Measurements from ENCODE around the gene TBC1D8. TPM values are rescaled to one million over a fixed set of nuclear protein-coding genes. Genes with fewer than 3 reads are reported as not detected.

TBC1D8 gene
- total and polyA plus RNA-seq, 2 of the 8 experiments (the other 6 are each of a cell fraction or from before 2014, with no cell fraction given) = 20.8 to 21.8 TPM

GRCh38 chr2:100998235-100998573 lies 153.0 kb downstream of the TBC1D8 start:
- Histone ChIP-seq H3K14ac (ENCODE audit: insufficient read length) (no peak overlapping the region), H4K20me1 (replicated peaks in 1 of 2; ENCODE audit: control insufficient read depth in 1 of 2, insufficient read depth in 2 of 2, low read length in 2 of 2) (peaks cover 0 to 2% of the 10 kb centered on the region in 2 experiments), H3K9ac (replicated peaks in 1 of 4; ENCODE audit: extremely low read depth in 1 of 4, low read depth in 3 of 4, low read length in 3 of 4) (no peak overlapping the region), H3K36me3 (ENCODE audit: control insufficient read depth in 2 of 4, insufficient read depth in 4 of 4, low read length in 3 of 4) (peaks cover 0 to 7% (median 1%) of the 10 kb centered on the region in 4 experiments; a peak in 2 of 8 replicates), H3K4me1 (replicated peaks in 1 of 4; ENCODE audit: control insufficient read depth in 3 of 4, insufficient read depth in 4 of 4, low read length in 3 of 4) (peaks cover 0 to 5% (median 2%) of the 10 kb centered on the region in 4 experiments; a peak in 3 of 7 replicates), H3K4ac (replicated peaks; ENCODE audit: insufficient read length, low read depth, low read length) (no peak overlapping the region), H3K4me3 (ENCODE audit: extremely low read depth in 1 of 4, insufficient read depth in 2 of 4, low read depth in 3 of 4, low read length in 4 of 4) (no peak overlapping the region), H4K91ac (replicated peaks; ENCODE audit: insufficient read length, low read length) (no peak overlapping the region), H3K79me1 (ENCODE audit: low read depth, low read length) (no peaks in the 10 kb centered on the region; the same call in 1 of the 2 replicates), H3K56ac (replicated peaks; ENCODE audit: insufficient read length, low read depth, low read length) (no peak overlapping the region), H3K79me2 (ENCODE audit: control insufficient read depth in 1 of 2, insufficient read depth in 2 of 2, low read length in 2 of 2) (peaks cover 1 to 12% of the 10 kb centered on the region in 2 experiments), H3K27me3 (replicated peaks in 1 of 4; ENCODE audit: control insufficient read depth in 3 of 4, extremely low read depth in 1 of 4, insufficient read depth in 3 of 4, low read length in 3 of 4) (peaks cover 0 to 7% (median 2%) of the 10 kb centered on the region in 4 experiments; a peak in 3 of 7 replicates), H2BK120ac (replicated peaks; ENCODE audit: low read depth, low read length) (no peak overlapping the region), H2BK5ac (ENCODE audit: low read depth, low read length) (no peak overlapping the region), H4K5ac (ENCODE audit: insufficient read length, low read depth, low read length) (no peak overlapping the region), H3K9me3 (ENCODE audit: insufficient read depth in 2 of 2, low read depth in 1 of 2, low read length in 1 of 2) (no peaks in the 10 kb centered on the region), H3K27ac (ENCODE audit: low read depth, low read length) (no peak overlapping the region), H2AFZ (ENCODE audit: low read length) (no peak overlapping the region), H2BK12ac (ENCODE audit: low read depth, low read length) (no peak overlapping the region), H2BK20ac (ENCODE audit: low read length) (no peak overlapping the region), H2BK15ac (ENCODE audit: low read length) (no peak overlapping the region), H3K23ac (ENCODE audit: insufficient read length) (no peak overlapping the region), H3K23me2 (ENCODE audit: low read depth, low read length) (peaks cover 4% of the 10 kb centered on the region; the same call in 1 of the 2 replicates), H3K18ac (ENCODE audit: extremely low read depth, low read length) (no peak overlapping the region), H3K4me2 (ENCODE audit: insufficient read depth in 1 of 2, low read depth in 2 of 2, low read length in 2 of 2) (no peak overlapping the region), H2AK5ac (ENCODE audit: low read depth, low read length) (no peak overlapping the region), H4K8ac (ENCODE audit: extremely low read depth, insufficient read depth, low read length) (no peak overlapping the region)
- no peak for TF ChIP-seq TCF12 (IDR thresholded peaks at IDR 0.05; ENCODE audit: low read depth, low read length)
- DNase-seq (ENCODE audit: low read depth in 1 of 2, low spot score in 2 of 2) = no peak
- no peak for FAIRE-seq
- 91% methylated on average over 6 of the region's 6 CpGs; no CpG with 5 or more reads in 1 of the 2 experiments for WGBS, 2 experiments (ENCODE audit: extremely low coverage in 1 of 2, insufficient coverage in 1 of 2, insufficient read length in 1 of 2, insufficient replicate concordance in 2 of 2, low coverage in 1 of 2, low lambda C conversion rate in 2 of 2, missing lambda C conversion rate in 1 of 2)
- ChIA-PET POLR2A (ENCODE audit: partially characterized antibody) (interaction anchor here (1.6 kb wide), 1 partner anchor 10 kb away, joined by 6 read pairs; no protein-coding TSS in a partner anchor), CTCF (ENCODE audit: partially characterized antibody) (no interaction called here)
